ENCODE results near the gene PPEF2. TPM values are rescaled to one million over a fixed set of nuclear protein-coding genes. Genes with fewer than 3 reads are reported as not detected.
"Not testable (repeated sequence)": the region's sequence is repeated elsewhere in the genome, so short reads cannot be mapped to it uniquely, and the experiment has no call there.

Gene PPEF2
- total and polyA plus RNA-seq, 2 experiments from 2014 or later: not detected

DNA sequence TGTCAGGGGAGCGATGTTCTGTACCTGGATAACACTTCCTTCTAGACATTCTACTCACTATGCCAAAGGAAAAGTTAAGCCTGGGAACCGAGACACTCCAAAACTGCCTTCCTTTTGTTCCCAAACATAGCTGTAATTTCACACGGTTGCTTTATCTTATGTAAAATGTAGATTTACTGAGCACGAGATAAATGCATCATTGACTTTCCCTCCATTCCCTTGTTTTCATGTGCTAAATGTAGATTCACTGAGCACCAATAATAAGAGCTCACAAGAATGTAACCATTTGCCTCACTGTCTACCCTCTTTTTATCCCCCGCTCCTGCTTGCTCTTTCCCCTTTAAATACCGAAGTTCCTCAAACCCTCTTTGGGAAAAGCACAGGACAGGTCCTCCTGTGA, 10.7 kb upstream of the PPEF2 start:
- Mint-ChIP-seq H3K27ac (peak overlapping the region; percentile 43; the same call in 1 of the 2 replicates), H3K27me3 (ENCODE audit: insufficient read depth, low read depth, poor library complexity) (peaks cover 1% of the 10 kb centered on the region), H3K4me1 (peaks cover 30% of the 10 kb centered on the region), H3K4me3 (no peak overlapping the region), H3K36me3 (ENCODE audit: low read depth) (peaks cover 28% of the 10 kb centered on the region), H3K9me3 (peaks cover 34% of the 10 kb centered on the region)
- DNase-seq (ENCODE audit: low spot score) (no peak), ATAC-seq (no peak)
- Histone ChIP-seq H2AFZ (no peak overlapping the region), H4K20me1 (replicated peaks; ENCODE audit: insufficient read depth) (no peaks in the 10 kb centered on the region), H3K4me2 (no peak overlapping the region), H3K27me3 (ENCODE audit: insufficient read depth) (no peaks in the 10 kb centered on the region), H3K36me3 (ENCODE audit: insufficient read depth) (peaks cover 8% of the 10 kb centered on the region; the same call in 1 of the 2 replicates), H3K4me1 (ENCODE audit: insufficient read depth) (0 out of 2 replicates have a peak, but pooled peaks cover 4% of the 10 kb centered on the region), H3K27ac (ENCODE audit: low read depth) (no peak overlapping the region), H3K4me3 (no peak overlapping the region), H3K9me2 (ENCODE audit: insufficient read depth) (no peaks in the 10 kb centered on the region), H3K79me2 (replicated peaks; ENCODE audit: insufficient read depth) (no peaks in the 10 kb centered on the region), H3F3A (replicated peaks; ENCODE audit: low read depth) (no peaks in the 10 kb centered on the region)
- TF ChIP-seq ZNF114 (CRISPR knock-in tag; IDR thresholded peaks at IDR 0.05) (no peak), POLR2AphosphoS5 (IDR thresholded peaks at IDR 0.05; ENCODE audit: low read depth) (no peak)

GRCh38 chr4:75910831-75911230, 8.6 kb upstream of the PPEF2 start:
- Mint-ChIP-seq H3K9me3 (peaks cover 34% of the 10 kb centered on the region), H3K36me3 (ENCODE audit: low read depth) (peaks cover 28% of the 10 kb centered on the region), H3K4me1 (peaks cover 31% of the 10 kb centered on the region)
- DNase-seq (ENCODE audit: low spot score); H3K27me3 ChIP-seq (ENCODE audit: insufficient read depth); H3K9me2 ChIP-seq (ENCODE audit: insufficient read depth); H3K27me3 Mint-ChIP-seq (ENCODE audit: insufficient read depth, low read depth, poor library complexity); H3K27ac ChIP-seq (ENCODE audit: low read depth); H3K79me2 ChIP-seq (replicated peaks; ENCODE audit: insufficient read depth); H3K27ac Mint-ChIP-seq; H3K4me1 ChIP-seq (ENCODE audit: insufficient read depth); H4K20me1 ChIP-seq (replicated peaks; ENCODE audit: insufficient read depth); H2AFZ ChIP-seq; H3K36me3 ChIP-seq (ENCODE audit: insufficient read depth); H3F3A ChIP-seq (replicated peaks; ENCODE audit: low read depth); ATAC-seq; H3K4me2 ChIP-seq; H3K4me3 Mint-ChIP-seq; H3K4me3 ChIP-seq: not testable (repeated sequence)

GRCh38 chr4:75909405-75909804, 7.2 kb upstream of the PPEF2 start:
- Mint-ChIP-seq H3K9me3 (peaks cover 34% of the 10 kb centered on the region), H3K27me3 (ENCODE audit: insufficient read depth, low read depth, poor library complexity) (peaks cover 2% of the 10 kb centered on the region), H3K36me3 (ENCODE audit: low read depth) (peaks cover 28% of the 10 kb centered on the region), H3K27ac (peak overlapping the region; percentile 85), H3K4me1 (peaks cover 29% of the 10 kb centered on the region), H3K4me3 (no peak overlapping the region; the same call in 2 of the 3 replicates)
- Histone ChIP-seq H3K9me2 (ENCODE audit: insufficient read depth) (no peaks in the 10 kb centered on the region), H3K4me2 (no peak overlapping the region), H3K36me3 (ENCODE audit: insufficient read depth) (peaks cover 8% of the 10 kb centered on the region; the same call in 1 of the 2 replicates), H4K20me1 (replicated peaks; ENCODE audit: insufficient read depth) (no peaks in the 10 kb centered on the region), H3K79me2 (replicated peaks; ENCODE audit: insufficient read depth) (no peaks in the 10 kb centered on the region), H3K27me3 (ENCODE audit: insufficient read depth) (no peaks in the 10 kb centered on the region), H3K4me3 (no peak overlapping the region), H3K4me1 (ENCODE audit: insufficient read depth) (no peaks in the 10 kb centered on the region), H3K27ac (ENCODE audit: low read depth) (peak overlapping the region; percentile 58), H2AFZ (no peak overlapping the region), H3F3A (replicated peaks; ENCODE audit: low read depth) (no peaks in the 10 kb centered on the region)
- ATAC-seq (peak; percentile 60), DNase-seq (ENCODE audit: low spot score) (peak; percentile 75)
- TF ChIP-seq CREB1 (CRISPR knock-in tag; IDR thresholded peaks at IDR 0.05; ENCODE audit: low read depth): peak; percentile 27; the same call in 1 of the 2 replicates
- TF ChIP-seq NANOG (IDR thresholded peaks at IDR 0.05; ENCODE audit: borderline replicate concordance): peak; percentile 51; the same call in 1 of the 2 replicates
- TF ChIP-seq ZNF114 (CRISPR knock-in tag; IDR thresholded peaks at IDR 0.05): no peak
- TF ChIP-seq JUNB (IDR thresholded peaks at IDR 0.05; ENCODE audit: unreplicated experiment): no peak
- no peak for TF ChIP-seq POLR2AphosphoS5 (IDR thresholded peaks at IDR 0.05; ENCODE audit: low read depth)
- TF ChIP-seq, protein P1, sequence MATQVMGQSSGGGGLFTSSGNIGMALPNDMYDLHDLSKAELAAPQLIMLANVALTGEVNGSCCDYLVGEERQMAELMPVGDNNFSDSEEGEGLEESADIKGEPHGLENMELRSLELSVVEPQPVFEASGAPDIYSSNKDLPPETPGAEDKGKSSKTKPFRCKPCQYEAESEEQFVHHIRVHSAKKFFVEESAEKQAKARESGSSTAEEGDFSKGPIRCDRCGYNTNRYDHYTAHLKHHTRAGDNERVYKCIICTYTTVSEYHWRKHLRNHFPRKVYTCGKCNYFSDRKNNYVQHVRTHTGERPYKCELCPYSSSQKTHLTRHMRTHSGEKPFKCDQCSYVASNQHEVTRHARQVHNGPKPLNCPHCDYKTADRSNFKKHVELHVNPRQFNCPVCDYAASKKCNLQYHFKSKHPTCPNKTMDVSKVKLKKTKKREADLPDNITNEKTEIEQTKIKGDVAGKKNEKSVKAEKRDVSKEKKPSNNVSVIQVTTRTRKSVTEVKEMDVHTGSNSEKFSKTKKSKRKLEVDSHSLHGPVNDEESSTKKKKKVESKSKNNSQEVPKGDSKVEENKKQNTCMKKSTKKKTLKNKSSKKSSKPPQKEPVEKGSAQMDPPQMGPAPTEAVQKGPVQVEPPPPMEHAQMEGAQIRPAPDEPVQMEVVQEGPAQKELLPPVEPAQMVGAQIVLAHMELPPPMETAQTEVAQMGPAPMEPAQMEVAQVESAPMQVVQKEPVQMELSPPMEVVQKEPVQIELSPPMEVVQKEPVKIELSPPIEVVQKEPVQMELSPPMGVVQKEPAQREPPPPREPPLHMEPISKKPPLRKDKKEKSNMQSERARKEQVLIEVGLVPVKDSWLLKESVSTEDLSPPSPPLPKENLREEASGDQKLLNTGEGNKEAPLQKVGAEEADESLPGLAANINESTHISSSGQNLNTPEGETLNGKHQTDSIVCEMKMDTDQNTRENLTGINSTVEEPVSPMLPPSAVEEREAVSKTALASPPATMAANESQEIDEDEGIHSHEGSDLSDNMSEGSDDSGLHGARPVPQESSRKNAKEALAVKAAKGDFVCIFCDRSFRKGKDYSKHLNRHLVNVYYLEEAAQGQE (IDR thresholded peaks at IDR 0.05; ENCODE audit: unreplicated experiment): no peak
- TF ChIP-seq, protein P2, sequence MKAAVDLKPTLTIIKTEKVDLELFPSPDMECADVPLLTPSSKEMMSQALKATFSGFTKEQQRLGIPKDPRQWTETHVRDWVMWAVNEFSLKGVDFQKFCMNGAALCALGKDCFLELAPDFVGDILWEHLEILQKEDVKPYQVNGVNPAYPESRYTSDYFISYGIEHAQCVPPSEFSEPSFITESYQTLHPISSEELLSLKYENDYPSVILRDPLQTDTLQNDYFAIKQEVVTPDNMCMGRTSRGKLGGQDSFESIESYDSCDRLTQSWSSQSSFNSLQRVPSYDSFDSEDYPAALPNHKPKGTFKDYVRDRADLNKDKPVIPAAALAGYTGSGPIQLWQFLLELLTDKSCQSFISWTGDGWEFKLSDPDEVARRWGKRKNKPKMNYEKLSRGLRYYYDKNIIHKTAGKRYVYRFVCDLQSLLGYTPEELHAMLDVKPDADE (IDR thresholded peaks at IDR 0.05): no peak
- no peak for TF ChIP-seq EZH2 (IDR thresholded peaks at IDR 0.05; ENCODE audit: low read depth, unreplicated experiment)
